H1 (cell line): ENCODE results near the gene PGK1. TPM values are rescaled to one million over a fixed set of nuclear protein-coding genes. Genes with fewer than 3 reads are reported as not detected.

ENCODE experiments used
- CTCF ChIA-PET: fragments of 300-600 bp; sonication (Branson Sonifier 250); formaldehyde crosslinking; loops from one replicate; lab custom pipeline; 2021; ENCODE audit not compliant: partially characterized antibody; lab: Charles Lee
- POLR2A ChIA-PET: fragments of 300-600 bp; sonication (Branson Sonifier 250); formaldehyde crosslinking; loops from one replicate; lab custom pipeline; 2021; ENCODE audit warnings: inconsistent platforms; ENCODE audit not compliant: partially characterized antibody; lab: Charles Lee
- DNase-seq, 2 experiments: peaks; one replicate each; pipeline versions ENCODE4 v3.0.0 to v3.0.0-alpha.2; 2010 to 2022; ENCODE audit warnings: low spot score in 2 of 2, low read depth in 1 of 2, mixed read lengths in 1 of 2
- FAIRE-seq: peaks from 2 replicates; lab custom pipeline; 2011; peaks lifted over from hg19 to GRCh38; lab: Jason Lieb, UNC
- H2AFZ ChIP-seq: 2 replicates; pipeline ENCODE4 v1.8.1; 2012; ENCODE audit warnings: low read length, inconsistent platforms
- H2AK5ac ChIP-seq: 2 replicates; pipeline ENCODE4 v1.6.1; 2013; ENCODE audit warnings: low read depth, low read length
- H2BK120ac ChIP-seq: replicated peaks from 2 replicates; pipeline ENCODE3; 2013; ENCODE audit warnings: low read depth, low read length, inconsistent platforms
- H2BK12ac ChIP-seq: 2 replicates; pipeline ENCODE4 v1.6.1; 2013; ENCODE audit warnings: low read depth, low read length
- H2BK15ac ChIP-seq: 2 replicates; pipeline ENCODE4 v1.6.1; 2013; ENCODE audit warnings: low read length
- H2BK20ac ChIP-seq: 2 replicates; pipeline ENCODE4 v1.6.1; 2013; ENCODE audit warnings: low read length
- H2BK5ac ChIP-seq: 2 replicates; pipeline ENCODE4 v1.6.1; 2013; ENCODE audit warnings: low read depth, low read length
- H3K14ac ChIP-seq: 2 replicates; pipeline ENCODE4 v1.6.1; 2013; ENCODE audit warnings: inconsistent platforms; ENCODE audit not compliant: insufficient read length
- H3K18ac ChIP-seq: 2 replicates; pipeline ENCODE4 v1.6.1; 2013; ENCODE audit warnings: low read length; ENCODE audit errors: extremely low read depth
- H3K23ac ChIP-seq: 2 replicates; pipeline ENCODE4 v1.6.1; 2013; ENCODE audit warnings: inconsistent platforms; ENCODE audit not compliant: insufficient read length
- H3K23me2 ChIP-seq: 2 replicates; pipeline ENCODE4 v1.6.1; 2013; ENCODE audit warnings: low read depth, low read length
- H3K27ac ChIP-seq: 2 replicates; pipeline ENCODE4 v1.6.1; 2011; ENCODE audit warnings: low read depth, low read length, inconsistent platforms
- H3K27me3 ChIP-seq, 4 experiments: replicated peaks in 1 of 4; 1 replicate in 1 of 4; 2 replicates in 3 of 4; pipeline versions ENCODE4 v1.6.1 to v1.8.1; 2011 to 2013; ENCODE audit warnings: low read length in 3 of 4, mild to moderate bottlenecking in 3 of 4, inconsistent platforms in 2 of 4, mixed read lengths in 2 of 4, moderate library complexity in 1 of 4; ENCODE audit not compliant: control insufficient read depth in 3 of 4, insufficient read depth in 3 of 4; ENCODE audit errors: extremely low read depth in 1 of 4
- H3K36me3 ChIP-seq, 4 experiments: 2 replicates each; pipeline versions ENCODE4 v1.6.1 to v1.8.1; 2011 to 2013; ENCODE audit warnings: mild to moderate bottlenecking in 4 of 4, low read length in 3 of 4, moderate library complexity in 2 of 4, control low read depth in 1 of 4, inconsistent platforms in 1 of 4; ENCODE audit not compliant: insufficient read depth in 4 of 4, control insufficient read depth in 2 of 4
- H3K4ac ChIP-seq: replicated peaks from 2 replicates; pipeline ENCODE3; 2013; ENCODE audit warnings: low read length, low read depth, mixed read lengths, inconsistent platforms; ENCODE audit not compliant: insufficient read length
- H3K4me1 ChIP-seq, 4 experiments: replicated peaks in 1 of 4; 1 replicate in 1 of 4; 2 replicates in 3 of 4; pipeline versions ENCODE4 v1.6.1 to v1.8.1; 2011 to 2013; ENCODE audit warnings: low read length in 3 of 4, inconsistent platforms in 2 of 4, mixed read lengths in 1 of 4; ENCODE audit not compliant: insufficient read depth in 4 of 4, control insufficient read depth in 3 of 4
- H3K4me2 ChIP-seq, 2 experiments: 2 replicates each; pipeline versions ENCODE4 v1.6.1 to v1.8.1; 2011 to 2013; ENCODE audit warnings: low read depth in 2 of 2, low read length in 2 of 2, control low read depth in 1 of 2, inconsistent platforms in 1 of 2, mild to moderate bottlenecking in 1 of 2; ENCODE audit not compliant: insufficient read depth in 1 of 2
- H3K4me3 ChIP-seq, 4 experiments: fragments of 200-600, 300-600 bp in 1 of 4; sonication (generic), shearing (Covaris generic), sonication (Bioruptor Twin) in 1 of 4; 2 replicates each; pipeline versions ENCODE4 v1.5.1 to v1.8.1; 2011 to 2016; ENCODE audit warnings: low read length in 4 of 4, low read depth in 3 of 4, control low read depth in 2 of 4, inconsistent platforms in 2 of 4, mild to moderate bottlenecking in 2 of 4, mixed read lengths in 1 of 4, moderate library complexity in 1 of 4; ENCODE audit not compliant: insufficient read depth in 2 of 4; ENCODE audit errors: extremely low read depth in 1 of 4
- H3K56ac ChIP-seq: replicated peaks from 2 replicates; pipeline ENCODE3; 2013; ENCODE audit warnings: low read depth, mild to moderate bottlenecking, mixed read lengths, low read length, inconsistent platforms; ENCODE audit not compliant: insufficient read length
- H3K79me1 ChIP-seq: 2 replicates; pipeline ENCODE4 v1.6.1; 2013; ENCODE audit warnings: low read depth, low read length, control low read depth
- H3K79me2 ChIP-seq, 2 experiments: 2 replicates each; pipeline versions ENCODE4 v1.6.1 to v1.8.1; 2012 to 2013; ENCODE audit warnings: low read length in 2 of 2, mild to moderate bottlenecking in 2 of 2, inconsistent platforms in 1 of 2; ENCODE audit not compliant: insufficient read depth in 2 of 2, control insufficient read depth in 1 of 2
- H3K9ac ChIP-seq, 4 experiments: replicated peaks in 1 of 4; 1 replicate in 1 of 4; 2 replicates in 3 of 4; pipeline versions ENCODE4 v1.6.1 to v1.8.1; 2011 to 2013; ENCODE audit warnings: low read depth in 3 of 4, low read length in 3 of 4, control low read depth in 2 of 4, mild to moderate bottlenecking in 2 of 4, moderate library complexity in 2 of 4, inconsistent platforms in 1 of 4; ENCODE audit errors: extremely low read depth in 1 of 4
- H3K9me3 ChIP-seq, 2 experiments: 2 replicates each; pipeline versions ENCODE4 v1.6.1 to v1.8.1; 2012 to 2013; ENCODE audit warnings: mild to moderate bottlenecking in 2 of 2, moderate library complexity in 2 of 2, control low read depth in 1 of 2, inconsistent platforms in 1 of 2, low read depth in 1 of 2, low read length in 1 of 2, mixed read lengths in 1 of 2; ENCODE audit not compliant: insufficient read depth in 2 of 2
- H4K20me1 ChIP-seq, 2 experiments: replicated peaks in 1 of 2; 2 replicates each; pipeline versions ENCODE3 to v1.8.1; 2011 to 2013; ENCODE audit warnings: inconsistent platforms in 2 of 2, low read length in 2 of 2, mild to moderate bottlenecking in 1 of 2; ENCODE audit not compliant: insufficient read depth in 2 of 2, control insufficient read depth in 1 of 2
- H4K5ac ChIP-seq: 2 replicates; pipeline ENCODE4 v1.6.1; 2013; ENCODE audit warnings: low read length, low read depth, mixed read lengths, inconsistent platforms; ENCODE audit not compliant: insufficient read length
- H4K8ac ChIP-seq: 2 replicates; pipeline ENCODE4 v1.8.0; 2013; ENCODE audit warnings: mild to moderate bottlenecking, moderate library complexity, low read length, inconsistent platforms; ENCODE audit not compliant: insufficient read depth; ENCODE audit errors: extremely low read depth
- H4K91ac ChIP-seq: replicated peaks from 2 replicates; pipeline ENCODE3; 2013; ENCODE audit warnings: low read length, mixed read lengths, inconsistent platforms; ENCODE audit not compliant: insufficient read length
- CREB1 ChIP-seq: IDR thresholded peaks from 2 replicates; pipeline ENCODE4 v1.6.1; 2012; ENCODE audit warnings: inconsistent platforms
- FOSL1 ChIP-seq: IDR thresholded peaks from 2 replicates; pipeline ENCODE4 v1.6.1; 2011; ENCODE audit warnings: mild to moderate bottlenecking, low read depth, low read length, moderate library complexity; ENCODE audit not compliant: insufficient read depth
- KDM1A ChIP-seq: fragments of 200-600, 300-600 bp; sonication (generic); IDR thresholded peaks from 2 replicates; pipeline ENCODE4 v1.7.1; 2016; ENCODE audit warnings: mild to moderate bottlenecking, low read length, borderline replicate concordance
- MAFK ChIP-seq: IDR thresholded peaks from 2 replicates; pipeline ENCODE4 v1.6.1; 2012; ENCODE audit warnings: low read depth, mild to moderate bottlenecking, improper control_type of control experiment, low read length
- NRF1 ChIP-seq: IDR thresholded peaks from 2 replicates; pipeline ENCODE4 v1.6.1; 2011; ENCODE audit warnings: mild to moderate bottlenecking, low read depth, low read length, improper control_type of control experiment
- POLR2AphosphoS5 ChIP-seq: IDR thresholded peaks from 2 replicates; pipeline ENCODE4 v1.6.1; 2011; ENCODE audit warnings: low read depth, low read length
- POU5F1 ChIP-seq: IDR thresholded peaks from 2 replicates; pipeline ENCODE4 v1.6.1; 2011; ENCODE audit warnings: low read depth, mild to moderate bottlenecking, low read length, moderate library complexity
- RFX5 ChIP-seq: IDR thresholded peaks from 2 replicates; pipeline ENCODE4 v1.6.1; 2011; ENCODE audit warnings: low read depth, low read length, improper control_type of control experiment, borderline replicate concordance
- SIN3A ChIP-seq, 2 experiments: IDR thresholded peaks in 1 of 2; conservative IDR thresholded peaks in 1 of 2; 2 replicates each; pipeline ENCODE4 v1.6.1; 2011 to 2012; ENCODE audit warnings: low read length in 2 of 2, improper control_type of control experiment in 1 of 2, low read depth in 1 of 2, mild to moderate bottlenecking in 1 of 2
- YY1 ChIP-seq: IDR thresholded peaks from 2 replicates; pipeline ENCODE4 v1.6.1; 2011; ENCODE audit warnings: low read depth, mild to moderate bottlenecking, low read length
- ZNF274 ChIP-seq: IDR thresholded peaks from 2 replicates; pipeline ENCODE4 v1.7.0; 2012; ENCODE audit warnings: low read length, borderline replicate concordance; ENCODE audit errors: extremely low read depth
- WGBS, 2 experiments: shearing (Covaris generic) in 1 of 2; methylation state at CpG; one replicate each; pipeline versions ENCODE4 v1.1.6 to v1.1.7; 2013 to 2015; ENCODE audit warnings: low lambda C conversion rate in 2 of 2, mixed read lengths in 2 of 2, inconsistent platforms in 1 of 2, low coverage in 1 of 2, missing lambda C conversion rate in 1 of 2; ENCODE audit not compliant: insufficient replicate concordance in 2 of 2, insufficient coverage in 1 of 2, insufficient read length in 1 of 2; ENCODE audit errors: extremely low coverage in 1 of 2, missing lambda C conversion rate in 1 of 2; 5-methylcytosine and 5-hydroxymethylcytosine counted together
- polyA plus RNA-seq, 7 experiments: library from polyadenylated mRNA; depleted of rRNA in 3 of 7; stranded (reverse) in 5 of 7; unstranded in 2 of 7; fragments of >200 nt in 5 of 7; fragments of 200-250 nt in 2 of 7; gene quantifications; 1 replicate in 5 of 7; 2 replicates in 1 of 7; 4 replicates in 1 of 7; pipeline versions ENCODE4 v1.2.1 to v1.2.3, GENCODE V29; 2011 to 2013; ENCODE audit warnings: missing spikeins in 2 of 7, mixed read lengths in 2 of 7
- total RNA-seq: library from RNA; stranded (reverse); fragmentation: NEBNext Ultra II Directional; extraction: Animal tissue kit (Norgen Biotek cat#: 25700); gene quantifications from 2 replicates; pipeline ENCODE4 v1.2.1, GENCODE V29; 2021
- TF ChIP-seq, protein P1 (sequence below): IDR thresholded peaks from 2 replicates; pipeline ENCODE4 v1.6.1; 2012; ENCODE audit warnings: low read length, inconsistent platforms

Gene PGK1
- total and polyA plus RNA-seq, 2 of the 8 experiments (the other 6 are each of a cell fraction or from before 2014, with no cell fraction given), result 328 to 427 TPM

DNA sequence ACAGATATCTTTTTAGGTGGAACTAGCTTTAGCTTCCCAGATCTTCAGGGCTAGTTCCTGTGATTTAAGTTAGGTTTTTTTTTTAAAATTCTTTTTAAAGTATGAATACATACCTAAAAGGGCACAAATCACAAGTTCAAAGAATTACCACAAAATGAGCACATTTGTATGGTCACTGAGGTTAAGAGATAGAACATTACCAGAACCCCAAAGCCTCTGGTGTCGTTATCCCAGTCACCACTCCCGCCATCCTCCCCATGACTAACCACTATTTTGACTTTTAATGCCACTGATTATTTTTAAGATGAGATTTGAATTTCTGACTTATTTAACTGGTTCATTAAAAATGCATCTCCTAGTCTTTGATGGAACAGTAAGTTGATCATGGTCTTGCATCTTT is 5.4 kb downstream of the PGK1 start:
- Histone ChIP-seq H3K56ac (no peak overlapping the region), H3K23ac (no peak overlapping the region), H3K9ac (no peak overlapping the region), H3K14ac (no peak overlapping the region), H3K9me3 (no peaks in the 10 kb centered on the region), H2AFZ (no peak overlapping the region), H3K79me2 (peaks cover 35 to 97% of the 10 kb centered on the region in 2 experiments), H3K27ac (no peak overlapping the region), H2BK15ac (no peak overlapping the region), H2AK5ac (no peak overlapping the region), H3K27me3 (no peaks in the 10 kb centered on the region), H2BK5ac (no peak overlapping the region), H3K79me1 (no peaks in the 10 kb centered on the region), H3K4me3 (no peak overlapping the region; a peak in 1 of 8 replicates), H3K36me3 (peaks cover 2 to 63% (median 17%) of the 10 kb centered on the region in 4 experiments; a peak in 6 of 8 replicates), H3K23me2 (peaks cover 3% of the 10 kb centered on the region), H2BK20ac (no peak overlapping the region), H4K5ac (no peak overlapping the region), H4K8ac (no peak overlapping the region), H4K20me1 (peaks cover 10 to 24% of the 10 kb centered on the region in 2 experiments), H3K4me2 (no peak overlapping the region; a peak in 1 of 4 replicates), H3K4ac (no peak overlapping the region), H4K91ac (no peak overlapping the region), H3K18ac (no peak overlapping the region), H3K4me1 (no peaks in the 10 kb centered on the region; a peak in 1 of 7 replicates), H2BK120ac (no peak overlapping the region), H2BK12ac (no peak overlapping the region)
- TF ChIP-seq FOSL1, result no peak
- no peak for TF ChIP-seq NRF1
- TF ChIP-seq SIN3A (conservative IDR thresholded peaks at IDR 0.05 in 1 of 2, IDR thresholded peaks at IDR 0.05 in 1 of 2; ENCODE audit: low read depth in 1 of 2, low read length in 2 of 2), result no peak
- no peak for TF ChIP-seq POLR2AphosphoS5
- TF ChIP-seq CREB1, result no peak
- no peak for TF ChIP-seq POU5F1
- TF ChIP-seq, protein P1, sequence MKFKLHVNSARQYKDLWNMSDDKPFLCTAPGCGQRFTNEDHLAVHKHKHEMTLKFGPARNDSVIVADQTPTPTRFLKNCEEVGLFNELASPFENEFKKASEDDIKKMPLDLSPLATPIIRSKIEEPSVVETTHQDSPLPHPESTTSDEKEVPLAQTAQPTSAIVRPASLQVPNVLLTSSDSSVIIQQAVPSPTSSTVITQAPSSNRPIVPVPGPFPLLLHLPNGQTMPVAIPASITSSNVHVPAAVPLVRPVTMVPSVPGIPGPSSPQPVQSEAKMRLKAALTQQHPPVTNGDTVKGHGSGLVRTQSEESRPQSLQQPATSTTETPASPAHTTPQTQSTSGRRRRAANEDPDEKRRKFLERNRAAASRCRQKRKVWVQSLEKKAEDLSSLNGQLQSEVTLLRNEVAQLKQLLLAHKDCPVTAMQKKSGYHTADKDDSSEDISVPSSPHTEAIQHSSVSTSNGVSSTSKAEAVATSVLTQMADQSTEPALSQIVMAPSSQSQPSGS, result no peak
- no peak for TF ChIP-seq YY1
- TF ChIP-seq MAFK, result no peak
- no peak for TF ChIP-seq ZNF274
- TF ChIP-seq RFX5, result no peak
- no peak for TF ChIP-seq KDM1A
- no peak for FAIRE-seq
- ChIA-PET CTCF (interaction anchor here (0.6 kb wide), 1 partner anchor 423 kb away, joined by 3 read pairs; no protein-coding TSS in a partner anchor), POLR2A (interaction anchor here (0.6 to 0.8 kb wide), 2 partner anchors 8 to 352 kb away, joined by 3 to 5 read pairs; no protein-coding TSS in a partner anchor)
- no peak for DNase-seq
- WGBS, 2 experiments, result 100% methylated on average over 2 of the region's 2 CpGs; no CpG with 5 or more reads in 1 of the 2 experiments
